GM21423 (cell line): ENCODE results near the gene DBN1.

ENCODE experiments used
- ATAC-seq: cut with Tn5 transposase; IDR thresholded peaks from one replicate; pipeline ENCODE4 v1.9.1; 2021; ENCODE audit warnings: mild to moderate bottlenecking, moderate library complexity; ENCODE audit not compliant: unreplicated experiment

The DBN1 gene

GRCh38 chr5:177505075-177505474 is 31.6 kb upstream of the DBN1 start:
- no peak for ATAC-seq

GRCh38 chr5:177504086-177505056 is 30.9 kb upstream of the DBN1 start:
- ATAC-seq = no peak

GRCh38 chr5:177503351-177504085 is 30.1 kb upstream of the DBN1 start:
- ATAC-seq = no peak

- no peak for ATAC-seq
These were observed 29.5 kb upstream of the DBN1 start for GRCh38 chr5:177502886-177503285.

GRCh38 chr5:177501874-177502678 is 28.6 kb upstream of the DBN1 start:
- ATAC-seq = peak; percentile 26

- no peak for ATAC-seq
These were observed 27.5 kb upstream of the DBN1 start for GRCh38 chr5:177500685-177501522.

GRCh38 chr5:177499842-177500241 is 26.4 kb upstream of the DBN1 start:
- no peak for ATAC-seq

- no peak for ATAC-seq
These were observed 24.8 kb upstream of the DBN1 start for GRCh38 chr5:177498013-177498787.

GRCh38 chr5:177497292-177498012 is 24.0 kb upstream of the DBN1 start, which contains the start of gene PDLIM7:
Gene PDLIM7 (minus strand): TSS chr5:177497604. CDS start chr5:177496512, 1,092 bp downstream.
- peak; percentile 72 for ATAC-seq

GRCh38 chr5:177496727-177497291 is 23.4 kb upstream of the DBN1 start:
- ATAC-seq = no peak

GRCh38 chr5:177496070-177496726 is 22.8 kb upstream of the DBN1 start:
- ATAC-seq = no peak

GRCh38 chr5:177495243-177496060 is 22.0 kb upstream of the DBN1 start:
- ATAC-seq = no peak

GRCh38 chr5:177494346-177495195 is 21.1 kb upstream of the DBN1 start:
- no peak for ATAC-seq

GRCh38 chr5:177493795-177494345 is 20.4 kb upstream of the DBN1 start:
- ATAC-seq = no peak

- no peak for ATAC-seq
These were observed 19.4 kb upstream of the DBN1 start for GRCh38 chr5:177492841-177493240.
